ENCODE measurements around the gene ITGB8. TPM values are rescaled to one million over a fixed set of nuclear protein-coding genes. Genes with fewer than 3 reads are reported as not detected.

The ITGB8 gene
- total RNA-seq, 3 donors from 2014 or later, result 9.3 to 11.6 (median 10.8) TPM

- DNase-seq (no peak), ATAC-seq (no peak)
- H3K9me3 ChIP-seq, result no peaks in the 10 kb centered on the region
- no peak for TF ChIP-seq CTCF (IDR thresholded peaks at IDR 0.05)
- intact Hi-C loops (cut with DNase I, micrococcal nuclease), result no loop called here
- no peaks in the 10 kb centered on the region for H3K36me3 ChIP-seq (ENCODE audit: low read depth)
- no peak overlapping the region for H3K4me3 ChIP-seq
- H3K4me1 ChIP-seq (ENCODE audit: low read depth), result no peaks in the 10 kb centered on the region
Observed at GRCh38 chr7:20431146-20431545, 100.4 kb downstream of the ITGB8 start.

- no peak for TF ChIP-seq CTCF (IDR thresholded peaks at IDR 0.05)
- ATAC-seq (no peak), DNase-seq (no peak)
- Histone ChIP-seq H3K4me1 (ENCODE audit: low read depth) (no peaks in the 10 kb centered on the region), H3K9me3 (no peaks in the 10 kb centered on the region), H3K36me3 (ENCODE audit: low read depth) (no peaks in the 10 kb centered on the region), H3K4me3 (no peak overlapping the region)
- intact Hi-C loops (cut with DNase I, micrococcal nuclease), result no loop called here
Observed at GRCh38 chr7:20432071-20432470, 101.4 kb downstream of the ITGB8 start.

GRCh38 chr7:20435305-20435704, 104.6 kb downstream of the ITGB8 start:
- no peak for TF ChIP-seq CTCF (IDR thresholded peaks at IDR 0.05)
- DNase-seq, result peak in 1 of 3 donors; percentile 32
- Histone ChIP-seq H3K36me3 (ENCODE audit: low read depth) (no peaks in the 10 kb centered on the region), H3K4me3 (no peak overlapping the region), H3K4me1 (ENCODE audit: low read depth) (no peaks in the 10 kb centered on the region), H3K9me3 (no peaks in the 10 kb centered on the region)
- intact Hi-C loops (cut with DNase I, micrococcal nuclease), result no loop called here
- no peak for ATAC-seq

- H3K4me3 ChIP-seq, result no peak overlapping the region
- DNase-seq (no peak), ATAC-seq (peak; percentile 44)
- intact Hi-C loops (cut with DNase I, micrococcal nuclease), result no loop called here
- H3K9me3 ChIP-seq, result no peaks in the 10 kb centered on the region
- no peak for TF ChIP-seq CTCF (IDR thresholded peaks at IDR 0.05)
- H3K4me1 ChIP-seq (ENCODE audit: low read depth), result no peaks in the 10 kb centered on the region
- no peaks in the 10 kb centered on the region for H3K36me3 ChIP-seq (ENCODE audit: low read depth)
Observed at GRCh38 chr7:20438248-20438647, 107.5 kb downstream of the ITGB8 start.

- intact Hi-C loops (cut with DNase I, micrococcal nuclease), result no loop called here
- DNase-seq (no peak), ATAC-seq (peak; percentile 12)
- H3K36me3 ChIP-seq (ENCODE audit: low read depth), result no peaks in the 10 kb centered on the region
- no peaks in the 10 kb centered on the region for H3K4me1 ChIP-seq (ENCODE audit: low read depth)
- H3K9me3 ChIP-seq, result no peaks in the 10 kb centered on the region
- H3K4me3 ChIP-seq, result no peak overlapping the region
- TF ChIP-seq CTCF (IDR thresholded peaks at IDR 0.05), result no peak
Observed at GRCh38 chr7:20438694-20439376, 108.1 kb downstream of the ITGB8 start.
